Measurements from ENCODE around the gene PANK4.

The PANK4 gene

DNA sequence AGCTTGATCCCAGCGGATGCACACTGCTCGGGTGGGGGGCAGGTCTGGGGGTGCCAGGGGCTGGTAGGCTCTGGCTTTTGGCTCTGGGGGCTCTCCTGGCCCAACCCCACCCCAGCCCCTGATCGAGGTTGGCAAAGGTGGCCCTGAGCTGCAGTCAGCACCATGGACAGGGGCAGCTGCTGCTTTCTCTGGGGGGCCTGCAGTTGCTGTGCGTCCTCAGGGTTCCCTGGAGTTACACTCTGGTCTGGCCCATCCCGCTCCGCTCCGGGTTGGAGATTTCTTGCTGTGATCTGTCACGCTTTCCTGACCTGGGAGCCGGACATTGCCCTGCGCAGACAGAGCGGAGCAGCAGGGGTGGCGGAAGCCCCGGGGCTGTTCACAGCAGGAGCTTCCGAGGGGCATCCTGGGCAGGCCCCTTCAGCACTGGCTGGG, 58.3 kb downstream of the PANK4 start:
- Histone ChIP-seq H3K4me2 (ENCODE audit: low read depth, low read length, poor library complexity, severe bottlenecking) (no peak overlapping the region), H3K9me3 (ENCODE audit: insufficient read depth, low read length) (no peaks in the 10 kb centered on the region), H3K27me3 (ENCODE audit: low read length) (no peaks in the 10 kb centered on the region), H3K4me3 (ENCODE audit: insufficient read depth, low read length, poor library complexity, severe bottlenecking) (no peak overlapping the region), H3K9me2 (replicated peaks; ENCODE audit: insufficient read depth, low read length) (no peaks in the 10 kb centered on the region), H3K9ac (ENCODE audit: low read length) (no peak overlapping the region), H3K27ac (ENCODE audit: low read depth, low read length) (no peak overlapping the region), H2AFZ (ENCODE audit: low read depth, low read length, severe bottlenecking) (no peak overlapping the region), H3K79me2 (ENCODE audit: insufficient read depth, low read length) (no peaks in the 10 kb centered on the region), H3K36me3 (ENCODE audit: low read length) (no peaks in the 10 kb centered on the region), H3F3A (ENCODE audit: insufficient read depth) (no peaks in the 10 kb centered on the region), H4K20me1 (ENCODE audit: low read depth, low read length) (no peaks in the 10 kb centered on the region)
- TF ChIP-seq, protein P1, sequence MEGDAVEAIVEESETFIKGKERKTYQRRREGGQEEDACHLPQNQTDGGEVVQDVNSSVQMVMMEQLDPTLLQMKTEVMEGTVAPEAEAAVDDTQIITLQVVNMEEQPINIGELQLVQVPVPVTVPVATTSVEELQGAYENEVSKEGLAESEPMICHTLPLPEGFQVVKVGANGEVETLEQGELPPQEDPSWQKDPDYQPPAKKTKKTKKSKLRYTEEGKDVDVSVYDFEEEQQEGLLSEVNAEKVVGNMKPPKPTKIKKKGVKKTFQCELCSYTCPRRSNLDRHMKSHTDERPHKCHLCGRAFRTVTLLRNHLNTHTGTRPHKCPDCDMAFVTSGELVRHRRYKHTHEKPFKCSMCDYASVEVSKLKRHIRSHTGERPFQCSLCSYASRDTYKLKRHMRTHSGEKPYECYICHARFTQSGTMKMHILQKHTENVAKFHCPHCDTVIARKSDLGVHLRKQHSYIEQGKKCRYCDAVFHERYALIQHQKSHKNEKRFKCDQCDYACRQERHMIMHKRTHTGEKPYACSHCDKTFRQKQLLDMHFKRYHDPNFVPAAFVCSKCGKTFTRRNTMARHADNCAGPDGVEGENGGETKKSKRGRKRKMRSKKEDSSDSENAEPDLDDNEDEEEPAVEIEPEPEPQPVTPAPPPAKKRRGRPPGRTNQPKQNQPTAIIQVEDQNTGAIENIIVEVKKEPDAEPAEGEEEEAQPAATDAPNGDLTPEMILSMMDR (IDR thresholded peaks at IDR 0.05; ENCODE audit: insufficient read depth, low read length, poor library complexity, severe bottlenecking) = no peak
- TF ChIP-seq EZH2phosphoT487 (conservative IDR thresholded peaks at IDR 0.05; ENCODE audit: low read length) = no peak

DNA sequence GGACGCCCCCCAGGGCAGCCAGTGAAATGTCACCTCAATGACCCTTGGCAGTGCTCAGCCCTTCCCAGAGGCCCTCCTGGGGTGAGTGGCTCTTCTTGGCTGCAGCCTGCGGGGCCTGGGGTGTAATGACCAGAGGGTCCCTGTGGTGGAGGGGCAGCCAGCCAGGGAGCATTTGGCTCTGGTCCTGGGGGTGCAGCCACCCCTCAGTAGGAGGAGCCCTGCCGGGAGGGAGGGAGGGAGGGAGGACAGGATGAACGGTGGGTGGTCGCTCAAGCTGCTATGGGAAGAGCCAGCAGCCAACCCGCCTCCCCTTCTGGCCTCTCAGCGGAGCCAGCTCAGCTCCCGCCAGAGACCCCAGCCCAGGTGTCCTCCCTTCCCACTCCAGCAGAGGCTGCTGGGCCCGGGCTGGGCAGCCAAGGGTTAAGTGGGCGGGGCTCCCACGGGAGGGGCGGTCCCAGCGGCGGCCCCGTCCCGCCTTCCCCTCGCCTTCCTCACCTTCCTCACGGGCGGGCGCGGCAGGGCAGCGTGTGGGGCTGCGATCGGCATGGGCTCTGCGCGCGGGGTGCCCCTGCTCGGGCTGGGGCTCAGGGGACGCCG, 59.3 kb downstream of the PANK4 start:
- H3K27ac ChIP-seq (ENCODE audit: low read depth, low read length) = no peak overlapping the region
- no peak overlapping the region for H3K9ac ChIP-seq (ENCODE audit: low read length)
- H4K20me1 ChIP-seq (ENCODE audit: low read depth, low read length) = no peaks in the 10 kb centered on the region
- TF ChIP-seq EZH2phosphoT487 (conservative IDR thresholded peaks at IDR 0.05; ENCODE audit: low read length) = no peak
- TF ChIP-seq, protein P1 (IDR thresholded peaks at IDR 0.05; ENCODE audit: insufficient read depth, low read length, poor library complexity, severe bottlenecking) = no peak
- H3K27me3 ChIP-seq (ENCODE audit: low read length) = no peaks in the 10 kb centered on the region
- no peak overlapping the region for H3K4me3 ChIP-seq (ENCODE audit: insufficient read depth, low read length, poor library complexity, severe bottlenecking)
- H3K9me2 ChIP-seq (replicated peaks; ENCODE audit: insufficient read depth, low read length) = no peaks in the 10 kb centered on the region
- no peaks in the 10 kb centered on the region for H3K36me3 ChIP-seq (ENCODE audit: low read length)
- H3K4me2 ChIP-seq (ENCODE audit: low read depth, low read length, poor library complexity, severe bottlenecking) = no peak overlapping the region
- no peak overlapping the region for H2AFZ ChIP-seq (ENCODE audit: low read depth, low read length, severe bottlenecking)
- H3F3A ChIP-seq (ENCODE audit: insufficient read depth) = no peaks in the 10 kb centered on the region
- H3K79me2 ChIP-seq (ENCODE audit: insufficient read depth, low read length) = no peaks in the 10 kb centered on the region
- no peaks in the 10 kb centered on the region for H3K9me3 ChIP-seq (ENCODE audit: insufficient read depth, low read length)

DNA sequence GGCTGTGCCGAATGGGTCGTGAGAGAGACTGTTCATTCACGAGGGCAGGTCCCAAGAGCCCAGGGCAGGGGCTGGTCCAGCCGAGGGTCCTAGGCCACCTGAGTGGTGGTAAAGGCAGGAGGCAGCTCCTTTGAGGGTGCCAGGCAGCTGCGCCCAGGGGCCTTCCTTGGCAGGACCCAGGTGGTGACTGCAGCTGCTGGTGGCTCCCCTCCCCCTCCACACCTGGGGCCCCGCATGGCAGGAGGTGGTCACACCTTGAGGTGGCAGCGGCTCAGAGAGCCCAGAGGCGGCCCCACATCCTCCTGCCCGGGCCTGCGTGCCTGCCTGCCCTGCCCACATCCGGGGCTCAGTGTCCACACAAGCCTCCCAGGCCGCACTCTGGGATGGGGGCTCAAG, 60.1 kb downstream of the PANK4 start:
- no peaks in the 10 kb centered on the region for H3K9me3 ChIP-seq (ENCODE audit: insufficient read depth, low read length)
- H3K27ac ChIP-seq (ENCODE audit: low read depth, low read length) = no peak overlapping the region
- no peak overlapping the region for H3K4me2 ChIP-seq (ENCODE audit: low read depth, low read length, poor library complexity, severe bottlenecking)
- no peak overlapping the region for H2AFZ ChIP-seq (ENCODE audit: low read depth, low read length, severe bottlenecking)
- no peaks in the 10 kb centered on the region for H4K20me1 ChIP-seq (ENCODE audit: low read depth, low read length)
- no peak for TF ChIP-seq EZH2phosphoT487 (conservative IDR thresholded peaks at IDR 0.05; ENCODE audit: low read length)
- TF ChIP-seq, protein P1 (IDR thresholded peaks at IDR 0.05; ENCODE audit: insufficient read depth, low read length, poor library complexity, severe bottlenecking) = no peak
- no peaks in the 10 kb centered on the region for H3F3A ChIP-seq (ENCODE audit: insufficient read depth)
- H3K9me2 ChIP-seq (replicated peaks; ENCODE audit: insufficient read depth, low read length) = no peaks in the 10 kb centered on the region
- H3K79me2 ChIP-seq (ENCODE audit: insufficient read depth, low read length) = no peaks in the 10 kb centered on the region
- no peaks in the 10 kb centered on the region for H3K36me3 ChIP-seq (ENCODE audit: low read length)
- no peak overlapping the region for H3K9ac ChIP-seq (ENCODE audit: low read length)
- no peak overlapping the region for H3K4me3 ChIP-seq (ENCODE audit: insufficient read depth, low read length, poor library complexity, severe bottlenecking)
- no peaks in the 10 kb centered on the region for H3K27me3 ChIP-seq (ENCODE audit: low read length)
